ENCODE data around the gene CUL3.
"Not testable (repeated sequence)": the region's sequence is repeated elsewhere in the genome, so short reads cannot be mapped to it uniquely, and the experiment has no call there.

CUL3 gene

GRCh38 chr2:224532931-224533330 is 52.2 kb downstream of the CUL3 start:
- no peak for DNase-seq

DNA sequence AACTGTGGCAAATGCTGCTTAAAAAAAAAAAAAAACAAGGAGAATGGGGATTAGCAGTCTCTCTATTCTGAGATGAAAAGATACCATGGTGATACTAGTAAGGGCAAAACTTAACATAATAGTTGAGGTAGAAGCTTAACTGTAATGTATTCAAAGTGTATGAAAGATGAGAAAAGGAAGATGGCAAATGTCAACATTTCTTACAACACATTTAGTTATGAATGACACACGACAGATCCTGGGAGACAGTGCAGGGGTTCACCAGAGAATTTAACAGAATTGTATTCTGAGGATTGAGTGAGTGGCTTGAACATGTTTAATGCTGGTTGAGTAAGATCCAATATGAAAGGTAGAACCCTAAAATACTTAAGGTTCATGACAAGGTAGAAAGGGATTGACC is 52.7 kb downstream of the CUL3 start:
- no peak for DNase-seq

GRCh38 chr2:224528171-224528570 is 57.0 kb downstream of the CUL3 start:
- DNase-seq: no peak

- DNase-seq: no peak
Observed at GRCh38 chr2:224525774-224526173, 59.4 kb downstream of the CUL3 start.

GRCh38 chr2:224524657-224525056 is 60.5 kb downstream of the CUL3 start:
- DNase-seq: no peak

GRCh38 chr2:224523626-224524577 is 61.3 kb downstream of the CUL3 start:
- no peak for DNase-seq

GRCh38 chr2:224522483-224522882 is 62.7 kb downstream of the CUL3 start:
- not testable (repeated sequence) for DNase-seq

GRCh38 chr2:224520064-224520463 is 65.1 kb downstream of the CUL3 start:
- DNase-seq: no peak

DNA sequence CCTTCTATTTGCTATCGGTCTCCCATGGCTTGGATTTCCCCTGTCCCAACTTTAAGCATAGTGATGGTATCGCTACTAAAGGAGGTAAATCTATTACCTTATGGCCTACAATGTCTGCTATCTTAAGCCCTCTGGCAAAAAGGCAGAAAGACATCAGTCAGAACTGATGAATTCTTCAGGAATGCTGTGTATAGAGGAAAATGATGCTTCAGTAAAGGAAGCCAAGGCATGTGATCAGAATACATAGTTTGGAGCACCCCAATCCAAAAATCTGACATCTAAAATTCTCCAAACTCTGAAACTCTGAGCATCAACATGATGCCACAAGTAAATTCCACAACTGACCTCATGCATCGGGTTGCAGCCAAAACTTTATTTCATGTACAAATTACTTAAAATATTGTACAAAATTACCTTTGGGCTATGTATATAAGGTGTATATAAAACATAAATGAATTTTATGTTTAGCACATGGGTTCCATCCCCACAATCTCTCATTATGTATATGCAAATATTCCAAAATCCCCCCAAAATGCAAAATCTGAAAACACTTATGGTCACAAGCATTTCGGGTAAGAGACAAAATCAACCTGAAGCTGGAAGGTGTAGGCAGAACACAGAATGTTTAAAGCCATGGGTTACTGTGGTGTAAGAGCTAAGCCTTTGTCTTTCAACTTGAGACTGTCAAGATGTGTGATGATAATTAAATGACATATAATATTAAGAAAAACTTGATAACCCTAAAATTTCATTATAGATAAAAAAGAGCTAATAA is 66.2 kb downstream of the CUL3 start:
- no peak for DNase-seq

DNA sequence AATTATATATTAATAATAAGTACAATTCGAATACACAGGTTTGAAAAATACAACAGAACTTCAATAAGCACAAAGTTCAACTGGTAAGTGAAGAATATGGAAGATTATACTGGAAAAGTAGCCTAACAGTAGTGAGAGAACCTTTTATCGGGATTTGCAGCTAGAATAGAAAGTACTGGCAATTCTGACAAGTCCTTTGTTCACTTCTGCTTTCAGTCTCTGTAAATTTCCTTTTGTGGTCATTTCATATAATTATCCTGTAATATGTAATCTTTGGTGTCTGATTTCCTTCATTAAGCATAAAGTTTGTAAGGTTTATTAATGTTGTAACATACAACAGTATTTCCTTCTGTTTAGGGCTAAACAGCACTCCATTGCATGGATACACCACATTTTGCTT is 67.2 kb downstream of the CUL3 start:
- no peak for DNase-seq

- not testable (repeated sequence) for DNase-seq
Observed at GRCh38 chr2:224516393-224516792, 68.8 kb downstream of the CUL3 start.

DNA sequence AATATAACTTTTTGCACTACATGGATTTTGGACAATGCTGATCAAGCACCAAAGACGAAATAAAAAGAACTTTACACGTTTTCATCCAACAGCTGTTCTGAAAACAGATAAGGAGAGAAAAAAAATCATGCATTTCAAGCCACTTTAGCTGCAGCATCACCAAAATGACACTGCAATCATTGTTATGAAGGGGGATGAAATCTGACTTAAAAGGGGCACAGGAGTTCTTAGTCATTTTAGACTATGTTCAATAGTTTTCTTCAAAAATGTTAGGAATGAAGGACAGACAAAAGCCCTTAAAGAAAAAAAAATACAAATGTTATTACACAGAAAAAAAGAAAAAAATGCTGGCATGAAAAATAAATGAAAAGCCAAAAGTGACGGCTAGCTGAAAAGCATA is 71.2 kb downstream of the CUL3 start:
- DNase-seq: no peak

DNA sequence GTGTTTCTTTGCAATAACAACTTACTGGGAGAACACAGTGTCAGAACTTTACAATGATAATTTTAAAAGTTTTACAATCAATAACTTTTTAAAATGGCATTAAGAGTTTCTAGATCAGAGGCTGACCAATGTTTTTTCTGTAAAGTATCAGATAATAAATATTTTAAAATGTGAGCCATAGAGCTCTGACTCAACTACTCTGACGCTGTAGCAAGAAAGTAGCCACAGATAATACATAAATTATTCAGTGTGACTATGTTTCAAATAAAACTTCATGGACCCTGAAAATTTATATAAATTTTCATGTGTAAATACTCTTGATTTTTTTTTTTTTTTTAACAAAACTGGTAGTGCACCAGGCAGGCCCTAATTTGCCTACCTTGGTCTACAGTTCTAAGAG is 77.4 kb downstream of the CUL3 start:
- DNase-seq: no peak

- DNase-seq: no peak
Observed at GRCh38 chr2:224506494-224506893, 78.7 kb downstream of the CUL3 start.

GRCh38 chr2:224498991-224499390 is 86.2 kb downstream of the CUL3 start:
- no peak for DNase-seq

- DNase-seq: no peak
Observed at GRCh38 chr2:224492531-224492930, 92.6 kb downstream of the CUL3 start.

- DNase-seq: not testable (repeated sequence)
Observed at GRCh38 chr2:224487940-224488339, 97.2 kb downstream of the CUL3 start.

- not testable (repeated sequence) for DNase-seq
Observed at GRCh38 chr2:224485081-224486014, 99.8 kb downstream of the CUL3 start.

DNA sequence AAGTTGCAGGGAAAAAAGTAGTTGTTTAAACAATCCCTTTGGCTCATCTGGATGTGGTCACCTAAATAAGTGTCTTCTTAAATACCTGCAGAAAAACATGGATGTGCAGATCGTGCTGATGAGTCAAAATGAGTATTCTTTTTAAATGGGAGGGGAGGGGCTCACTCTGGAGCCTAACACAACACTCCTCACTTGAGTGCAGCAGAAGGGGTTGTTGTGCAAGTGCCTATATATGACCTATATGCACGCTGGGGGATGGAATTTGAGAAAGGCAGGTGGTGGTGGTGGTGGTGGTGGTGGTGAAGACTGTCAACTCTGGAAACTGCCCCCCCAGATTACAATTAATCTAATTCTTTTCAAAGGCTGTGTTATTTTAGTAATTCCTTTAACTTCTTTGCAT is 105.3 kb downstream of the CUL3 start:
- DNase-seq: no peak

DNA sequence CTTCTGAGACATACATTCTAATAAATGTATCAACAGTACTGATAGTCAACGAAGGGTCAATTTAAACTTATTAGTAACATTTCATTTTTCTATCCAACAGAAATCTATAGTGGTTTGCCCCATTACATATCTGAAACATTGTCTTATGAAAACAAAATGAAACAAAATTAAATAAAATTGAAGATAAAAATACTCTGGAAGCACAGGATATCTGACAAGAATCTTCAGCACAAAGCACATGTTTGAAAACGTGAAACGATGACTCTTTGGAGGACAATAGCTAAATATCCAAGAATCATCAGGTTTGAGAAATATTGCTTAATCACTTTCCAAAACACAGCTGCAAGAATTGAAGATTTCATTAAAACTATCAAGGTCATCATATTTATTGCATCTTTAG is 112.3 kb downstream of the CUL3 start:
- DNase-seq: no peak

DNA sequence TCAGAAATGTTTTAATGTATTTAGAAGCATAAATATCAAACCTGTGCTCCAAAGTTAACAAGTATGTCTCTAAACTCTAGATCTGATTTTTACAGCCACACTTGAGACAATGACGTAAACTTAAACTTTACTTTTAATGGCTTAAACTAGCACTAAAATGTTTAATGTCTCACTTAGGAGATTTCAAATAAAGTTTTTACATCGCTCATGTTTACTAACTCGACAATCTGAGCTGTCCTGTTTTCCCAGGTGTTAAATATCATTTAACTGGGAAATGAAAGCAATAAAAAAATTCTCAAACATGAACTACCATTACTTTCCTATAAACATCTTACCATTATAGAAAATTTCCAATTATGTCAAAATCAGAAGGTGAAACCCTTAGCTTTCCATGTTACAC is 113.0 kb downstream of the CUL3 start:
- no peak for DNase-seq

DNA sequence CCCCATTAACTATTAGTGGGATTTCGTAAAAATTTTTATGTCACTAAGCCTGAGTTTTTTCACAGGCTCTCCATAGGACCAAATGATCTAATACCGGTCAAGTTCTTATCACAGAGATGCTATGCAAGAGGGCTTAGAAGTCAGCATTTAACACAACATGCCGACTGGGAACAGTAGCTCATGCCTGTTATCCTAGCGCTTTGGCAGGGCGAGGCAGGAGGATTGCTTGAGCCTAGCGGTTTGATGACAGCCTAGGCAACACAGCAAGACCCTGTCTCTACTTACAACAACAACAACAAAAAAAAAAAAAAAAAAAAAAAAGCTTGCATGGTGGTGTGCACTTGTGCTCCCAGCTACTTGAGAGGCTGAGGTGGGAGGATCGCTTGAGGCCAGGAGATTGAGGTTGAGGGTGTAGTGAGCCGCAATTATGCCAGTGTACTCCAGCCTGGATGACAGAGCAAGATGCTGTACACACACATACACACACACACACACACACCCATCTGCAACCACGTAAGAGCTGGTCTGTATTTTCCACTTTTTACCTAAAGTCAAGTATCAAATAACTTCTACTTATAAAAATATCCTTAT is 115.7 kb downstream of the CUL3 start:
- DNase-seq: no peak
